Epithelial cell of esophagus (primary cell): Measurements from ENCODE around the gene MAP6D1.

Experiments used
- DNase-seq: peaks from one replicate; pipeline ENCODE4 v3.0.0; 2010; ENCODE audit warnings: low read depth
- H3K4me3 ChIP-seq: 2 replicates; pipeline ENCODE4 v1.5.1; 2011; ENCODE audit warnings: mild to moderate bottlenecking, low read length, control low read depth
- CTCF ChIP-seq: IDR thresholded peaks from 2 replicates; pipeline ENCODE4 v1.5.1; 2011; ENCODE audit warnings: low read depth, mild to moderate bottlenecking, low read length, control low read depth, inconsistent platforms; ENCODE audit not compliant: insufficient read depth; ENCODE audit errors: missing control alignments

MAP6D1 gene

GRCh38 chr3:183825456-183826161 is at the start of gene MAP6D1:
MAP6D1 (minus strand) TSS chr3:183825577; CDS start chr3:183825547, 30 bp downstream.
- peak within 1 kb of the TSS; percentile 43 for H3K4me3 ChIP-seq
- TF ChIP-seq CTCF = peak; percentile 5
- peak; percentile 36 for DNase-seq

- no peak overlapping the region for H3K4me3 ChIP-seq
- TF ChIP-seq CTCF = no peak
- no peak for DNase-seq
These were observed 48.5 kb upstream of the MAP6D1 start for GRCh38 chr3:183873914-183874313.

- peak; percentile 54 for DNase-seq
- no peak overlapping the region for H3K4me3 ChIP-seq
- no peak for TF ChIP-seq CTCF
These were observed 46.2 kb upstream of the MAP6D1 start for GRCh38 chr3:183871541-183871940.

GRCh38 chr3:183870563-183870962 is 45.2 kb upstream of the MAP6D1 start:
- no peak for DNase-seq
- no peak for TF ChIP-seq CTCF
- no peak overlapping the region for H3K4me3 ChIP-seq

GRCh38 chr3:183868796-183869195 is 43.4 kb upstream of the MAP6D1 start:
- no peak for DNase-seq
- no peak for TF ChIP-seq CTCF
- H3K4me3 ChIP-seq = no peak overlapping the region

- DNase-seq = no peak
- TF ChIP-seq CTCF = no peak
- no peak overlapping the region for H3K4me3 ChIP-seq
These were observed 37.2 kb upstream of the MAP6D1 start for GRCh38 chr3:183862610-183863009.

GRCh38 chr3:183857863-183858262 is 32.5 kb upstream of the MAP6D1 start:
- TF ChIP-seq CTCF = no peak
- no peak for DNase-seq

More at GRCh38 chr3:183857863-183858262, 32.5 kb upstream of the MAP6D1 start:
- H3K4me3 ChIP-seq = no peak overlapping the region
